Psoas muscle (tissue), 8 donors: Measurements from ENCODE around the gene CLDN2. TPM values are rescaled to one million over a fixed set of nuclear protein-coding genes. Genes with fewer than 3 reads are reported as not detected.

Source experiments
- ATAC-seq, 4 donors: fragments of 200-7000 bp; cut with Tn5 transposase; one replicate each; pipeline ENCODE4 v1.9.1; 2020; ENCODE audit warnings: moderate library complexity in 3 of 4, mild to moderate bottlenecking in 2 of 4
- DNase-seq, 2 donors: peaks; one replicate each; pipeline ENCODE4 v3.0.0-alpha.2; 2020
- H3K27ac ChIP-seq: fragments of 200-600 bp; one replicate; pipeline ENCODE4 v1.8.0; 2022
- H3K27me3 ChIP-seq, 3 donors: fragments of 200-600 bp in 1 of 3; one replicate each; pipeline versions ENCODE4 v1.6.1 to v1.8.0; 2013 to 2022; ENCODE audit warnings: low read length in 2 of 3, mild to moderate bottlenecking in 2 of 3, moderate library complexity in 1 of 3; ENCODE audit not compliant: insufficient read depth in 3 of 3
- H3K36me3 ChIP-seq, 2 donors: fragments of 200-600 bp in 1 of 2; one replicate each; pipeline versions ENCODE4 v1.6.1 to v1.8.0; 2013 to 2022; ENCODE audit warnings: low read depth in 1 of 2, mild to moderate bottlenecking in 1 of 2, moderate library complexity in 1 of 2; ENCODE audit not compliant: insufficient read depth in 1 of 2
- H3K4me1 ChIP-seq: fragments of 200-600 bp; one replicate; pipeline ENCODE4 v1.8.0; 2022
- H3K4me3 ChIP-seq: fragments of 200-600 bp; one replicate; pipeline ENCODE4 v1.8.0; 2022; ENCODE audit warnings: mild to moderate bottlenecking
- H3K9me3 ChIP-seq: fragments of 200-600 bp; one replicate; pipeline ENCODE4 v1.8.0; 2022
- WGBS, 3 donors: extraction: QIAGEN DNeasy Blood & Tissue Kit; methylation state at CpG; one replicate each; pipeline versions ENCODE4 v1.1.6 to v1.1.7; 2013; 5-methylcytosine and 5-hydroxymethylcytosine counted together
- intact Hi-C, 2 donors: fragments of 100-400 bp; cut with DNase I; formaldehyde crosslinking; loops; one replicate each; pipeline versions ENCODE4 v1.11.0 to v1.14.2; 2022
- polyA plus RNA-seq, 3 donors: library from polyadenylated mRNA; stranded (reverse); fragments of 200-250 nt; gene quantifications; one replicate each; pipeline ENCODE4 v1.2.3, GENCODE V29; 2013
- total RNA-seq, 4 donors: library from RNA; stranded (reverse); fragmentation: NEBNext Ultra II Directional in 2 of 4; extraction: Animal tissue kit (Norgen Biotek cat#: 25700) in 2 of 4; gene quantifications; one replicate each; pipeline versions ENCODE4 v1.2.1 to v1.2.4, GENCODE V29; 2021 to 2023
- TF ChIP-seq, protein P1 (sequence below): fragments of 200-600 bp; IDR thresholded peaks from one replicate; pipeline ENCODE4 v1.8.0; 2022; ENCODE audit warnings: antibody characterized with exemption
- donor health status: healthy with polysubstance abuse.
- donor health status: DM: no; HTN: no; CAD: no; lungs with moderate emphysema.
- donor health status: Bipolar disorder and iron deficiency.
- donor health status: healthy.
- donor health status: DM: yes; HTN: yes; CAD: no.
- donor health status: DM: no; HTN: no; CAD: no.
- donor health status: DM: no; HTN: no; CAD: no.
- donor health status: DM: yes; HTN: yes; CAD: no.

Gene CLDN2
- total and polyA plus RNA-seq, 7 donors = 0.03 to 0.15 (median 0.07) TPM; not detected in 3

DNA sequence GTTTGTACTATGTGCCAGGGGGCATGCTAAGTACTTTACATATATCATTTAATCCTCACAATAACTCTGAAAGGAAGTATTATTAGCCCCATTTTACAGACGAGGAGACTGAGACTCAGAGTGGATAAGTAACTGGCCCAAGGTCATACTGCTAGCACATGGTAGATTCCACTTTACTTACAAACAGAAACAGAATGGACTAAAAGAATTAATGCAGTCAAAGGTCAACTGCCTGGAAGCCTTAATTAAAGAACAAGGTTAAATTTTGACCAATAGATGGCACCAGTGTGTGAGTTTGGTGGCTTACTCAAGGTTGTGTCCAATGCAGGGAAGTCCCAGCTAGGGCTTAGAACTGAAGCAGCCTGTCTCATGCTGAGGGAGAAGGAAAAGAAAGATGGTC lies 21.7 kb upstream of the CLDN2 start:
- no peak overlapping the region for H3K27ac ChIP-seq
- DNase-seq = no peak
- intact Hi-C loops = loop anchor here in 1 of 2 donors (5.0 kb wide), 1 partner anchor 39 kb away; no protein-coding TSS in a partner anchor
- H3K4me1 ChIP-seq = peaks cover 11% of the 10 kb centered on the region
- H3K9me3 ChIP-seq = no peaks in the 10 kb centered on the region
- WGBS, 3 donors = 32 to 82% (median 67%) methylated on average over 1 of the region's 1 CpG
- TF ChIP-seq, protein P1, sequence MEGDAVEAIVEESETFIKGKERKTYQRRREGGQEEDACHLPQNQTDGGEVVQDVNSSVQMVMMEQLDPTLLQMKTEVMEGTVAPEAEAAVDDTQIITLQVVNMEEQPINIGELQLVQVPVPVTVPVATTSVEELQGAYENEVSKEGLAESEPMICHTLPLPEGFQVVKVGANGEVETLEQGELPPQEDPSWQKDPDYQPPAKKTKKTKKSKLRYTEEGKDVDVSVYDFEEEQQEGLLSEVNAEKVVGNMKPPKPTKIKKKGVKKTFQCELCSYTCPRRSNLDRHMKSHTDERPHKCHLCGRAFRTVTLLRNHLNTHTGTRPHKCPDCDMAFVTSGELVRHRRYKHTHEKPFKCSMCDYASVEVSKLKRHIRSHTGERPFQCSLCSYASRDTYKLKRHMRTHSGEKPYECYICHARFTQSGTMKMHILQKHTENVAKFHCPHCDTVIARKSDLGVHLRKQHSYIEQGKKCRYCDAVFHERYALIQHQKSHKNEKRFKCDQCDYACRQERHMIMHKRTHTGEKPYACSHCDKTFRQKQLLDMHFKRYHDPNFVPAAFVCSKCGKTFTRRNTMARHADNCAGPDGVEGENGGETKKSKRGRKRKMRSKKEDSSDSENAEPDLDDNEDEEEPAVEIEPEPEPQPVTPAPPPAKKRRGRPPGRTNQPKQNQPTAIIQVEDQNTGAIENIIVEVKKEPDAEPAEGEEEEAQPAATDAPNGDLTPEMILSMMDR = peak; percentile 39
- H3K36me3 ChIP-seq = no peaks in the 10 kb centered on the region
- H3K27me3 ChIP-seq = peaks cover 0 to under 1% (median 0%) of the 10 kb centered on the region in 3 donors
- H3K4me3 ChIP-seq = no peak overlapping the region
- ATAC-seq = peak; percentile 69 to 79 (median 72)

DNA sequence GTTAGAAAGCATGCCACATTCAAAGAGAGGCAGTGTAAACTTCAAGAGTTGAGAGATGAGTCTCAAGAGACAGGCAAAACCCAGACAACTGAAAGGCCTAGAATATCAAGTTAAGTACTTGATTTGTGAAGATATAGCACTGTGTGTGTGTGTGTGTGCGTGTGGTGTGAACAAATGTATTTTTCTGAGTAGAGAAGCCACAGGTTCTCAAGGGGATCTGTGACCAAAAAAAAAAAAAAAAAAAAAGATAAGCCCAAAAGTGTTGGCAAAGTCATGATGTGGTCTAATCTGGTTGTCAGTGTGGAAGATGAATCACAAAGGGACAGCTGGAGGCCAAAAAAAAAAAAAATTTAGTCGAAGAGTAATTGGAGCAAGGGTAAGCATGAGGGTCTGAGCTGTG lies 20.9 kb upstream of the CLDN2 start:
- H3K36me3 ChIP-seq = no peaks in the 10 kb centered on the region
- H3K4me1 ChIP-seq = peaks cover 14% of the 10 kb centered on the region
- WGBS, 3 donors = 50 to 69% (median 51%) methylated on average over 2 of the region's 2 CpGs
- intact Hi-C loops = loop anchor here in 1 of 2 donors (5.0 kb wide), 1 partner anchor 38 kb away; no protein-coding TSS in a partner anchor
- no peak overlapping the region for H3K4me3 ChIP-seq
- no peak overlapping the region for H3K27ac ChIP-seq
- H3K9me3 ChIP-seq = no peaks in the 10 kb centered on the region
- H3K27me3 ChIP-seq = no peaks in the 10 kb centered on the region
- TF ChIP-seq, protein P1 = no peak
- ATAC-seq (no peak), DNase-seq (no peak)

DNA sequence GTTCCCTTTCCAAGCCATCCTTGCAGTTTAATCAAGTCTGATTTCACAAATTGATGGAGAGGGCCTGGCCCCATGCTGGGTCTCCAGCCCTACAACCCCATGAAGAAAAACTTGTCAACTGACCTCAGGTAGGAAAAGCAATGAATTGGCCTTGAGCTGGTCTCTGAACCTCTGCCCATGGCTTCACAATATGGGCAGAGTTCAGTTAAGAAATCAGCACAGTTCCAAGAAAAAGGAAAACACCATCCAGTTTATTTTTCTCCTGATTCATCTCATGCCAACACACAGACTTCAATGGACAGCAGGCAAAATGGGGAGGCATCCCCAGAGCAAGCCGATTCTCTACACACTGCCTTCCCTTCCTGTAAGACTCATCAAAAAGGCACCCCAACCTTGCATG lies 20.4 kb upstream of the CLDN2 start:
- H3K4me3 ChIP-seq = no peak overlapping the region
- no peaks in the 10 kb centered on the region for H3K9me3 ChIP-seq
- peaks cover 19% of the 10 kb centered on the region for H3K4me1 ChIP-seq
- no peak for DNase-seq
- no peaks in the 10 kb centered on the region for H3K36me3 ChIP-seq
- intact Hi-C loops = loop anchor here (2.0 to 10.0 kb wide), 3 partner anchors 37 to 175 kb away; partner anchors contain the start of gene RNF128 (in 1 of the 2)
- 77 to 100% (median 80%) methylated on average over 1 of the region's 1 CpG for WGBS, 3 donors
- TF ChIP-seq, protein P1 = no peak
- ATAC-seq = no peak
- no peak overlapping the region for H3K27ac ChIP-seq
- no peaks in the 10 kb centered on the region for H3K27me3 ChIP-seq

DNA sequence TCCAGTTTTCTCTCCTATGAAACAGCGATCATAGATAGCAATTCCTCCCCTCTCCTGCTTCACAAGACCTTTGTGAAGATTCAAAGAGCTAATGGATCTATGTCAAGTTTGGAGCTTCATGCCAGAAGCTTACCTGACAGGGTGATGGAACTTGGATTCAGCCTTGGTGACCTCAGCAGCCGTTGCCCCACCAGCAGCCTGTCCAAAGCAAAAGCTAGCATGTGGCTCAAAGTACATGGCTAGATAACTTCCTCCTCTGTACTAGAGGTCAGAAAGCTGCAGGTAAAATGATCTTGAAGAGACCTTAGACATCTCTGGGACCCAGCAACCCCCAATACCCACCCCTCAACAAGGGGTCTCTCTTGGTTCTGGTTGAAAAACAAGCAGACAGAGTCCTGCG lies 18.9 kb upstream of the CLDN2 start:
- ATAC-seq (no peak), DNase-seq (no peak)
- Histone ChIP-seq H3K9me3 (no peaks in the 10 kb centered on the region), H3K4me3 (no peak overlapping the region), H3K4me1 (peaks cover 30% of the 10 kb centered on the region), H3K27ac (no peak overlapping the region), H3K27me3 (no peaks in the 10 kb centered on the region), H3K36me3 (no peaks in the 10 kb centered on the region)
- 61 to 90% (median 76%) methylated on average over 3 of the region's 3 CpGs for WGBS, 3 donors
- intact Hi-C loops = loop anchor here in 1 of 2 donors (2.0 to 10.0 kb wide), 2 partner anchors 51 to 177 kb away; partner anchors contain the start of gene RNF128
- TF ChIP-seq, protein P1 = no peak

DNA sequence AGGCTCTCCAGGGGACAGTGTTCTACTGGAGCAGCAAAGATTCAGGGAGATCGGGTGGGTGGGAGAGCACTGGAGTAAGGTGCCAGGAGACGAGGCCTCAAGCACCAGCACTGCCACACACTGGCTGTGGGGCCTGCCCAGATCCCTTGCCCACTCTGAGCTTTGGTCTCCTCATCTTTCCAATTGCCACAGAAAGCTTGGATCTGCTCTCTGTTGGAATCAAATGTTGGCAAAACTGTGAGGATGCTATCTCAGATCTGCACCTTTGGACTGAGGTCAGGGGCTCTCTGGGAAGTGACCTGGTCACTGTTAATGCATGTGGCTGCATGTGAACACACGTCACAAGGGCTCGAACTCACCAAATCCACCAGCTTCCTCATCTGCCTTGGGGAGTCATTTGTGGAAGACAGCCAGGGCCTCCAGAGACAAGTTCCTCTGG lies 18.4 kb upstream of the CLDN2 start:
- peaks cover 30% of the 10 kb centered on the region for H3K4me1 ChIP-seq
- no peak overlapping the region for H3K4me3 ChIP-seq
- intact Hi-C loops = loop anchor here in 1 of 2 donors (2.0 to 10.0 kb wide), 2 partner anchors 51 to 177 kb away; partner anchors contain the start of gene RNF128
- TF ChIP-seq, protein P1 = no peak
- H3K36me3 ChIP-seq = no peaks in the 10 kb centered on the region
- no peak overlapping the region for H3K27ac ChIP-seq
- no peaks in the 10 kb centered on the region for H3K9me3 ChIP-seq
- WGBS, 3 donors = 62 to 78% (median 70%) methylated on average over 4 of the region's 4 CpGs
- no peaks in the 10 kb centered on the region for H3K27me3 ChIP-seq
- ATAC-seq (no peak), DNase-seq (no peak)
